Karpas-422 (cell line): ENCODE results near the gene CHIC2. TPM values are rescaled to one million over a fixed set of nuclear protein-coding genes. Genes with fewer than 3 reads are reported as not detected.

Experiments used
- DNase-seq: peaks from one replicate; pipeline ENCODE4 v3.0.0-alpha.2; 2015
- H2AFZ ChIP-seq: fragments of 200-600 bp; sonication (generic); 2 replicates; pipeline ENCODE4 v1.6.1; 2014; ENCODE audit warnings: antibody characterized with exemption, low read length, mixed read lengths
- H3K27ac ChIP-seq: fragments of 200-600 bp; sonication (generic); 2 replicates; pipeline ENCODE4 v1.5.1; 2014; ENCODE audit warnings: mild to moderate bottlenecking, low read length, moderate library complexity
- H3K27me3 ChIP-seq: fragments of 200-600 bp; sonication (generic); 2 replicates; pipeline ENCODE4 v1.6.1; 2014; ENCODE audit warnings: low read length, mixed read lengths
- H3K36me3 ChIP-seq: fragments of 200-600 bp; sonication (generic); 2 replicates; pipeline ENCODE4 v1.6.1; 2014; ENCODE audit warnings: low read length, mixed read lengths; ENCODE audit not compliant: insufficient read depth
- H3K4me1 ChIP-seq: fragments of 200-600 bp; sonication (generic); 2 replicates; pipeline ENCODE4 v1.6.1; 2014; ENCODE audit warnings: mild to moderate bottlenecking, low read length, mixed read lengths
- H3K4me2 ChIP-seq: fragments of 200-600 bp; sonication (generic); 2 replicates; pipeline ENCODE4 v1.6.1; 2014; ENCODE audit warnings: low read length, low read depth, mild to moderate bottlenecking; ENCODE audit not compliant: poor library complexity, severe bottlenecking
- H3K4me3 ChIP-seq: fragments of 200-600 bp; sonication (generic); 2 replicates; pipeline ENCODE4 v1.5.1; 2014; ENCODE audit warnings: mild to moderate bottlenecking, antibody characterized with exemption, low read length, mixed read lengths
- H3K79me2 ChIP-seq: fragments of 200-600 bp; sonication (generic); 2 replicates; pipeline ENCODE4 v1.6.1; 2014; ENCODE audit warnings: mild to moderate bottlenecking, low read length, mixed read lengths
- H3K9ac ChIP-seq: fragments of 200-600 bp; sonication (generic); 2 replicates; pipeline ENCODE4 v1.6.0; 2014; ENCODE audit warnings: low read length
- H3K9me2 ChIP-seq: fragments of 200-600 bp; sonication (generic), shearing (Covaris generic); replicated peaks from 2 replicates; pipeline ENCODE4 v1.6.0; 2014; ENCODE audit warnings: mild to moderate bottlenecking, low read length, moderate library complexity; ENCODE audit not compliant: insufficient read depth
- H3K9me3 ChIP-seq: fragments of 300-700, 200-600 bp; sonication (generic); 2 replicates; pipeline ENCODE4 v1.6.1; 2014; ENCODE audit warnings: low read length, mixed read lengths
- H4K20me1 ChIP-seq: fragments of 200-600 bp; sonication (generic); 2 replicates; pipeline ENCODE4 v1.6.1; 2014; ENCODE audit warnings: mild to moderate bottlenecking, antibody characterized with exemption, low read length, low read depth; ENCODE audit not compliant: insufficient read depth
- total RNA-seq: library from RNA; depleted of rRNA; stranded (reverse); fragments of >200 nt; shearing (Covaris generic); gene quantifications from 2 replicates; pipeline ENCODE4 v1.2.3, GENCODE V29; 2014; ENCODE audit warnings: low replicate concordance

CHIC2 gene
- total RNA-seq, 1 experiment from 2014 or later = 116 TPM

DNA sequence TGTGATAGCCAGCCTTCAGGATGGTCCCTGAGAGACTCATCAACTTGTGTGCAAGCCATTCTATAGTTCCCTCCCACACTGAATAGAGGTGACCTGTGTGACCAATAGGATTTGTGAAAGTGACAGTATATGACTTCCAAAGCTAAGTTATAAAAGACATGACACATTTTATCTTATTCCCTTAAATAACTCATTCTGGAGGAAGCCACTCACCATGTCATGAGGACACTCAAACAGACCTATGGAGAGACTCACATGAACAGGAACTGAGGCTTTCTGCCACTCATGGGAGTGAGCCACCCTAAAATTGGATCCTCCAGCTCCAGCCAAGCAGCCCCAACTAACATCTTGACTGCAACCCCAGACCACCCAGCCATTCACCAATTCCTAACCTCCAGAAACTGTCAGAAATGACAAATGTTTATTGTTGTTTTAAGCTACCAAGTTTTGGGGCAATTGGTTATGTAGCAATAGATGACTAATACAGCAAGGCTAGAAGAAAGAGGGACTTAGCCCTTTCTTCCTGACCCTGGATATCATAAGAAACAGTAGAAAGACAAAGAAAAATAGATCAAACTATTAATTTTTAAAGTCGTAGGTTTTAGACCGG, 9.0 kb upstream of the CHIC2 start:
- no peak for DNase-seq
- no peaks in the 10 kb centered on the region for H3K4me1 ChIP-seq
- H3K79me2 ChIP-seq = no peaks in the 10 kb centered on the region
- no peak overlapping the region for H3K27ac ChIP-seq
- H3K27me3 ChIP-seq = no peaks in the 10 kb centered on the region
- no peak overlapping the region for H3K9ac ChIP-seq
- no peaks in the 10 kb centered on the region for H3K9me3 ChIP-seq
- H3K4me2 ChIP-seq = no peak overlapping the region
- no peak overlapping the region for H3K4me3 ChIP-seq
- H2AFZ ChIP-seq = no peak overlapping the region
- H3K9me2 ChIP-seq = no peaks in the 10 kb centered on the region
- H4K20me1 ChIP-seq = no peaks in the 10 kb centered on the region
- H3K36me3 ChIP-seq = peaks cover 2% of the 10 kb centered on the region; the same call in 1 of the 2 replicates

DNA sequence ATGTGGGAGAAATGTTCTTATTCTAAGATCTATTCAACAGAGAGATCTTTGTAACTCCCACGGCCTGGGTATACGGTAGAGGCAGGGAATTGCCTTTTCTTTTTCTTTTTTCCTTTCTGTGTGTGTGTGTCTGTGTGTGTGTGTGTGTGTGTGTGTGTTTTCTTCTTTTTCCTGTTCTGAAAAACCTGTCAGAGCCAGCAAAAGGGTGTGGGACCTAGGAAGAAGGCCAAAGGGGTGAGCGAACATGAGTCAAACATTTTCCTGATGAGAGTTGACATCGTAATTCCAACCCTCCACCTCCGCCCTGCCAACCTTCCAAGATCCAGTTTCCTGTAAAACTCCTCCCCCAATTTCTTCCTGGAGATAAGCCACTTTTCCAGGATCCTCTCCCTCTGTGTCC, 2.8 kb upstream of the CHIC2 start:
- Histone ChIP-seq H3K27me3 (no peaks in the 10 kb centered on the region), H3K4me1 (peaks cover 29% of the 10 kb centered on the region), H3K79me2 (peaks cover 29% of the 10 kb centered on the region), H3K9me3 (no peaks in the 10 kb centered on the region; the same call in 1 of the 2 replicates), H4K20me1 (0 out of 2 replicates have a peak, but pooled peaks cover 6% of the 10 kb centered on the region), H3K36me3 (peaks cover 14% of the 10 kb centered on the region), H3K4me2 (no peak overlapping the region), H2AFZ (0 out of 2 replicates have a peak overlapping the region, but pooled peaks have one; percentile 23), H3K9me2 (no peaks in the 10 kb centered on the region), H3K9ac (no peak overlapping the region), H3K4me3 (no peak overlapping the region), H3K27ac (0 out of 2 replicates have a peak overlapping the region, but pooled peaks have one; percentile 23)
- no peak for DNase-seq

DNA sequence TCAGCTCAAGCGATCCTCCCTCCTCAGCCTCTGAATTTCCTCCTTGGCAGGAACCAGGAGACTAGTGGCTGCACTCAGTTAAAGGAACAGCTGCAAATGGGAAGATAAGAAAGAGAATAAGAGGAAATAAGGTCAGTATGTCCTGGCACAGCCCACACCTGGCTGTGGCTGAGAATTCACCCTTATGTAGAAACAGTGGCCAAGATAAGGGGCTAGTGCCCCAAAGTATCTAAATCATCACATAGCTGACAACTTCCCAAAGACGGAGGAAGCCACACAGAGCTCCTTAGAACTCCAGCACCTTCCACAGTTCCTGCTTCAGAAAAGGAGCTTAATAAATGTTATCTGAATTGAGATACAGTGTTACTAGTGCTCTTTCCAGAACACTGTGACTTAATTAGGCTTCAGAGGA, 2.3 kb upstream of the CHIC2 start:
- no peak for DNase-seq
- Histone ChIP-seq H3K27me3 (no peaks in the 10 kb centered on the region), H2AFZ (0 out of 2 replicates have a peak overlapping the region, but pooled peaks have one; percentile 23), H3K9ac (no peak overlapping the region), H3K79me2 (peaks cover 34% of the 10 kb centered on the region), H3K27ac (0 out of 2 replicates have a peak overlapping the region, but pooled peaks have one; percentile 23), H4K20me1 (peaks cover 6% of the 10 kb centered on the region; the same call in 1 of the 2 replicates), H3K9me3 (no peaks in the 10 kb centered on the region; the same call in 1 of the 2 replicates), H3K9me2 (no peaks in the 10 kb centered on the region), H3K4me3 (no peak overlapping the region), H3K4me1 (peaks cover 32% of the 10 kb centered on the region), H3K36me3 (peaks cover 15% of the 10 kb centered on the region), H3K4me2 (no peak overlapping the region)

DNA sequence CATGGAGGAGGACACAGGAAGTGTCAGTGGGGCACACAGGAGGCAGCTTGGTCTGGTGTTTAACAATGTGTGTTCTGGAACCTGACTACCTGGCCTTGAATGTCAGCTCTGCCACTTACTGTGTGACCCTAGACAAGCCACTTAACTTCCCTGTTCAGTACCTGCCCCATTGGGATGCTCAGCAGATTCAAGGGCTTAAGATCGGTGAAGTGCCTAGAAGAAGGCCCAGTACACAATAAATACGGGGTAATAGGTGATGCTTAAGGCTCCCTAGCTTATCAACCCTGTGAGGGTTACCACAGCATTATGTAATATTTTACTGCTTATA, 1.6 kb upstream of the CHIC2 start:
- no peaks in the 10 kb centered on the region for H3K9me2 ChIP-seq
- 0 out of 2 replicates have a peak overlapping the region, but pooled peaks have one; percentile 74 for H2AFZ ChIP-seq
- no peaks in the 10 kb centered on the region for H3K27me3 ChIP-seq
- peaks cover 6% of the 10 kb centered on the region; the same call in 1 of the 2 replicates for H4K20me1 ChIP-seq
- H3K4me2 ChIP-seq = peak overlapping the region; percentile 80
- no peak overlapping the region for H3K9ac ChIP-seq
- DNase-seq = no peak
- H3K79me2 ChIP-seq = peaks cover 41% of the 10 kb centered on the region
- peaks cover 20% of the 10 kb centered on the region for H3K36me3 ChIP-seq
- no peak overlapping the region for H3K4me3 ChIP-seq
- no peaks in the 10 kb centered on the region; the same call in 1 of the 2 replicates for H3K9me3 ChIP-seq
- H3K4me1 ChIP-seq = peaks cover 39% of the 10 kb centered on the region
- 0 out of 2 replicates have a peak overlapping the region, but pooled peaks have one; percentile 77 for H3K27ac ChIP-seq

DNA sequence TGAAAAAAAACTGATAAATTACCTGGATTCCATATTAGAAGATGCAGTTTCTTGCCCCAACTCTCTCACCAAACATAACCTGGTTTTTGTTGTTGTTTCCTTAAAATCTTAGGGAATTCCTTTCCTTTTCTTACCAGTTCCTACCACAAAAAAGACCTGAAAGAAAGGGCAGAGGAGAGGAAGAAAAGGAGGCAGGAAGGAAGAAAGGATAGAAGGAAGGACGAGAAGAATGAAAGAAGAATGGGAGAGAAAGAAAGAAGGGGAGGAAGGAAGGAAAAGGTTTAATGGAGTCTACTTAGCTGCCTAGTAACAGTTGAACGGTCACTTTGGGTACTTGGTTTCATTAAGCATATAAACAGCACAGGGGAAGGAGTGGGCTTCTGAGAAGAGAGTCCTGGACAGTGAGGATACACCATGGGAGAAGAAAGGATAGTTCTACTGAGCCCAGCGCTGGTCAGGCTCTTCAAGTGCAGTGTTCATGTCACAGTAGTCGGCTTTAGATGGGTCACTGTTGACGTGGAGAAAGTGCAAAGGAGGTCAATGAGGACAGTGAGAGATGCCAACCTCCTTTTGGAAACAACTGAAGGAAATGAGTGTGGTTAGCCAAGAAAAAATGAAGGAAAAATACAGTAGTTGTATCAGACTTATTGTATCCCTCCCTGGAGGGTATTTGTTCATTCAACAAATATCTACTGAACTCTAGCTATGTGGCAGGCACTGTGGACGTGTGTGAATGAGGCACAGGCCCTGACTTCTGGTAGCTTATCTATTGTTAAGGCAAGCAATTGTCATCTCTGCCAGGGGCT, 1.1 kb upstream of the CHIC2 start:
- Histone ChIP-seq H3K9ac (peak overlapping the region; percentile 99), H3K4me1 (peaks cover 45% of the 10 kb centered on the region), H3K9me3 (no peaks in the 10 kb centered on the region; the same call in 1 of the 2 replicates), H3K27me3 (no peaks in the 10 kb centered on the region), H4K20me1 (peaks cover 9% of the 10 kb centered on the region; the same call in 1 of the 2 replicates), H3K9me2 (no peaks in the 10 kb centered on the region), H3K27ac (peak overlapping the region; percentile 77), H3K79me2 (peaks cover 46% of the 10 kb centered on the region), H2AFZ (peak overlapping the region; percentile 74), H3K4me3 (peak overlapping the region; percentile 92), H3K4me2 (peak overlapping the region; percentile 80), H3K36me3 (peaks cover 25% of the 10 kb centered on the region)
- peak; percentile 43 for DNase-seq

DNA sequence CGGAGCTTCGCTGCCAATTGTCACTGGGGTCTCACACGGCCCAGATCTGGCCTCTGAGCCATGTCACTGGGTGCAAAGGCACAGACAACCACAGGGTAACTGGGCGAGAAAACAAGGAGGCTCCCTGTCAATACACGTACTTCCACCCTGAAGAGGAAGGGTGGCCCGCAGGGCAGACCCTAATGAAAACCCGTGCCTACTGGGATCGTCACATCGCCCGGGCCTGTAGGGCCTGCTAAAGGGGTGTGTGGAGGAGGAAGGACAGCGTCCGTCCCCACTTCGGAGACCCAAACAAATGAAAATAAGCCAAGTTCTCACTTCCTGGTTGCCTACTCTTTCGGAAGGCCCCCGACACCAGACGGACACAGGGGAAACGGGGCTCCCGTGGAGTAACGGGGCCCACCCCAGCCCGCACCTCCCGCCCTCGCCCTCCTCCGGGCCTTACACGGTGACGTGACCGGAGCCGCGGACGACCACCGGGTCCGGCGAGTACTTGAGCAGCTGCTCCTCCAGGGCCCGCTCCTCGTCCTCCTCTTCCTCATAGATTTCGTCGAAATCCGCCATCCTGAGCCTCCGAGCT, 578 bp downstream of the CHIC2 start:
- H3K79me2 ChIP-seq = peaks cover 63% of the 10 kb centered on the region
- peaks cover 61% of the 10 kb centered on the region for H3K4me1 ChIP-seq
- peak; percentile 80 for DNase-seq

DNA sequence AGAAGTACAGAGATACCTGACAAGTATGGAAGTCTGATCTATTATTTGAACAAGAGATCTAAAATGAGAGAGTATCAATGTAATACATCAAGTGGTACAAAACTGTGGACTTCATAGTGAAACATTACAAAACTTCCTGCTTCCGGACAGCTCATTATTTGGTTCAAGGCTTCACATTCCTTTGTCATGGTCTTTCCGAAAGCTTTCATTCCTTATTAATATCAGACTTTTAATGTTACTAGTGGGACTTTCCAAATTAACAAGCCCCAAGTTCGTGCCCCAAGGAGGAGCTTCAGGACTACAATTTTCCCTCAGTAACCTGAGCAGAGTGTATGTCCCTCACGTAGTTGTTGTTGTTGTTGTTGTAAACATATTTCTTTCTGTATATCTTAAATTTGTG, 1.2 kb downstream of the CHIC2 start:
- H3K9me2 ChIP-seq = no peaks in the 10 kb centered on the region
- peaks cover 69% of the 10 kb centered on the region for H3K79me2 ChIP-seq
- peak overlapping the region; percentile 94 for H3K4me2 ChIP-seq
- no peaks in the 10 kb centered on the region; the same call in 1 of the 2 replicates for H3K9me3 ChIP-seq
- peak overlapping the region; percentile 99 for H3K9ac ChIP-seq
- H4K20me1 ChIP-seq = peaks cover 16% of the 10 kb centered on the region; the same call in 1 of the 2 replicates
- H3K27me3 ChIP-seq = no peaks in the 10 kb centered on the region
- peaks cover 67% of the 10 kb centered on the region for H3K4me1 ChIP-seq
- H3K4me3 ChIP-seq = peak overlapping the region; percentile 92
- peak overlapping the region; percentile 90 for H3K27ac ChIP-seq
- peaks cover 32% of the 10 kb centered on the region for H3K36me3 ChIP-seq
- DNase-seq = peak; percentile 64
- no peak overlapping the region for H2AFZ ChIP-seq

More for the DNA sequence above, 578 bp downstream of the CHIC2 start:
- H3K27ac ChIP-seq = peak overlapping the region; percentile 90
- peaks cover 36% of the 10 kb centered on the region for H3K36me3 ChIP-seq
- peaks cover 16% of the 10 kb centered on the region; the same call in 1 of the 2 replicates for H4K20me1 ChIP-seq
- peak overlapping the region; percentile 92 for H3K4me3 ChIP-seq
- no peaks in the 10 kb centered on the region for H3K9me2 ChIP-seq
- peak overlapping the region; percentile 94 for H3K4me2 ChIP-seq
- no peaks in the 10 kb centered on the region for H3K27me3 ChIP-seq
- H2AFZ ChIP-seq = no peak overlapping the region
- H3K9ac ChIP-seq = peak overlapping the region; percentile 99
- no peaks in the 10 kb centered on the region; the same call in 1 of the 2 replicates for H3K9me3 ChIP-seq
